GM18498 (cell line): Measurements from ENCODE around the gene SLC2A4.
"Not testable (repeated sequence)": the region's sequence is repeated elsewhere in the genome, so short reads cannot be mapped to it uniquely, and the experiment has no call there.

Source experiments
- ATAC-seq: cut with Tn5 transposase; IDR thresholded peaks from one replicate; pipeline ENCODE4 v1.9.1; 2021; ENCODE audit warnings: mild to moderate bottlenecking, moderate library complexity; ENCODE audit not compliant: unreplicated experiment

Gene SLC2A4

GRCh38 chr17:7281074-7281952, at the start of gene SLC2A4:
TSS of gene SLC2A4 (plus strand) at chr17:7281718. CDS start at chr17:7281935, 217 bp downstream.
- ATAC-seq: peak; percentile 46

DNA sequence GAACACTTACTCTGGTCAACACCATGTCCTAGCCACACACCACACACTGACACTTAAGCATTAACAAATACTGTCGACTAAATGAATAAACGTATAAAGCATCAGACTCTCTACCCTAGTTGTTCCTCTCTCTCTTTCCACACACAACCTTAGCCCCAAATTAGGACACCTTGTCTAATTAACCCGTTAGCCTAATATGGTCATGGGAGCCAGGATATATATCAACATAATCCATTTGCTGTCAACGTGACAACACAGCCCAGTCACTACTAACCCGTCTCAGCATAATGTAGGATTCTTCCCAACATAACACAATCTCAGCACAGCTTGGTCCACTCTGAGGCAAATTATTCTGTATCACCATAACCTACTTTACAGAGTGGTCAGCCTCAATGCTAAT, 49.4 kb upstream of the SLC2A4 start:
- no peak for ATAC-seq

DNA sequence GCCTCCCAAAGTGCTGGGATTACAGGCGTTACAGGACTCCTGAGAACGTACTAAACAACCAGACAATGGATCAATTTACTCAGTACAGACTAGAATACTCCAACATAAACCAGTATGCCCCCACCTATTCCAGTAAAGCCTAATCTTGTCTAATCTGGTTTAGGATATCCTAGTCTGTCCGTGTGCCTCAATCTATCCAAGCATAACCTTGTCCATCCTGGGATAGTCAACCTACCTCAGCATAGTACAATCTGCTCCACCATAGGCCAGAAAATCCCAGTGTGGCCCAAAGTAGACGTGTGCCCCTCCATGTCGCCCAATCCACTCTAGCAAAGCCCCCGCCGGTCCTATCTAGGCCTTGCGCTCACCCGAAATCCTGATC, 47.8 kb upstream of the SLC2A4 start:
- ATAC-seq: no peak

GRCh38 chr17:7234083-7234951, 47.2 kb upstream of the SLC2A4 start, which contains the start of gene DVL2:
TSS of gene DVL2 (minus strand) at chr17:7234517. CDS start at chr17:7234262, 255 bp downstream.
- peak; percentile 62 for ATAC-seq

DNA sequence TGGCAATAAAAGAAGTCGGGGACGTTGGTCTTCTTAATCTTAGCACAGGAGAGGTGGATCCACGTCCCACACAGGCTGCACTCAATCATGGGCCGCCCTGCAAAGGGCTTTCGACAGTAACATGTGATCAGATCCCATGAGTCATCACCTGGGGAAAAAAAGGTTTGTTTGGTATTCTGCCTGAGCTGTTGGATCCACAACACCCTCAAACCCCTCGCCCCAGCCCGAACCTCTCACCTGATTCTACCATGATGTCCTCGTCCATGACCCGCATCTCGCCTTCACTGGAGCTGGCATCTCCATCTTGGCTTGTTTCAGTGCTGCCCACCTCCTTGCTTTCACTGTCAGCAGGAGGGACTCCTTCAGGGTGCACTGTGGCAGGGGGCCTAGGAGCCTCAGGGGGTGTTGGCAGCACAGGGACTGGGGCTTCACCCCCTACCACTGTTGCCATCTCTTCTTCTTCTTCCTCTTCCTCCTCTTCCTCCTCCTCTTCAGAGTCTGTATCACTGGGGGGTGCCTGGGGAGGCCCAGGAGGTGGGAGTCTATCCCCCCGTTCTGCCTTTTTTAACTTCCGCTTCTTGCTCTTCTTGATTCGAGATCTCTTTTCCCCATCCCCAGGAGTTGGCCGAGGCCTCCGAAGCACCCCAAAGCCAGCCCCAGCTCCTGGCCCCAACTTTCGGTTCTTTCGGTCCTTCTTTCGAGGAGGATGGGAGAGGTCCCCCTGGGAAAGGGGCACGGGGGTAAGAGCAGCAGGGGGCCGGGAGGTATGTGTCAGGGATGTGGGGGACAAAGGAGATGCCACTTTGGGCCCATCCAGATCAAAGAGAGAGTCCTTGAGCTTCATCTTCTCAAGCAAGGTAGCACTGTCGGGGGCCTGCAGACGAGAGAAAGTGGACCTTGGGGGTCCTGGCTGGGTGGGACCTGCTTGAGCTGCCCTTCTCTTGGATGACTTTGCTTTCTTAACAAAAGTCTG, 45.5 kb upstream of the SLC2A4 start:
- no peak for ATAC-seq

- no peak for ATAC-seq
Measured at GRCh38 chr17:7236808-7237207, 44.7 kb upstream of the SLC2A4 start.

GRCh38 chr17:7237266-7237760, 44.2 kb upstream of the SLC2A4 start:
- ATAC-seq: no peak

DNA sequence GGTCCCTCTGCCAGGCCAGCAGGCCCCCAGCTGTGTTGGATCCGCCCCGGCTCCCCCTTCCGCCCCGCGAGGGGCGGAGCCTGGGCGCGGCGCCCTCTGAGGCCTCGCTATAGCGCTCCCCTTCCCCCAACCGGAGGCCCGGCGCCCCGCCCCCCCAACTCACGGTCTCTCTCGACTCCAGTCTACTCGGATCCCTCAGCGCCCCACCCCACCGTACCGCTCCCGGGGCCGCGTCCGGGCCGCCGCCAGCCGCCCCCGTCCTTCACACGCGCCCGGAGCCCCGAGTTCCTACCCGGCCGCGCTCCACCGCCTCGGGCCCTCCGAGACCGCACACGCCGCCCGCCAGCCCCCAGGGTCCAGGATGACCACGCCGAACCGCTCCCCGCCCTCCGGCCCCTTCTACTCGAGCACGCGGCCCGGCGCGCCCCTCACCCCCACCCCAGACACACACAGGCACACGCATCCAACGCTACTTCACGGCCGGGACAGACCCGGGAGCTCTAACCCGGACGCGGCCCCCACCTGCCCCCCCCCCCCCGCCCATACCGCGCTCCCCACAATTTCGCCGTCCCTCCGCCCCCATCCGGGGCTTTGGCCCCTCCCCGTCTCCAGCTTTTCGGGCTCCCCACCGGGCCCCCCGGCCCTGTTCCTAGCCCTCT, 43.6 kb upstream of the SLC2A4 start:
- no peak for ATAC-seq

GRCh38 chr17:7238420-7239090, 43.0 kb upstream of the SLC2A4 start:
- no peak for ATAC-seq

GRCh38 chr17:7239091-7240027, 42.2 kb upstream of the SLC2A4 start, which contains the start of gene PHF23:
TSS of gene PHF23 (minus strand) at chr17:7239457. CDS start at chr17:7239279, 178 bp downstream.
- peak; percentile 53 for ATAC-seq

DNA sequence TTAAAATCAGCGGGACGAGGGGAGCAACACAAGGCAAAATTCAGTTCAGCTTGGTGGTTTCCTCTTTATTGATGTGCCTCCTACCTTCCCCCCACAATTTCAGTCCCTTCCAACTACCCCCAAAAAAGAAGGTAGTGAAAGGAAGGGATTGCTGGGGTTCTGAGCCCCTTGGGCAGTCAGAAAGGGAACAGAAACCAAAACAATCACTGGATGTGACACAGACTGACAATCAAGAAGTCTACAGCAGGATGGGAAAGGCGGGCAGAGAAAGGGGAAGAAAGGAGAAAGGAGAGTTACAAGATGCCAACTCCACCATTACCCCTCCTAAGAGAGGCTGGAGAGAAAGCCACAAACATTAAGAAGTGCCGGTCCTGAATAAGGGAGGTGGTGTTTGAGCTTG, 41.1 kb upstream of the SLC2A4 start:
- no peak for ATAC-seq

DNA sequence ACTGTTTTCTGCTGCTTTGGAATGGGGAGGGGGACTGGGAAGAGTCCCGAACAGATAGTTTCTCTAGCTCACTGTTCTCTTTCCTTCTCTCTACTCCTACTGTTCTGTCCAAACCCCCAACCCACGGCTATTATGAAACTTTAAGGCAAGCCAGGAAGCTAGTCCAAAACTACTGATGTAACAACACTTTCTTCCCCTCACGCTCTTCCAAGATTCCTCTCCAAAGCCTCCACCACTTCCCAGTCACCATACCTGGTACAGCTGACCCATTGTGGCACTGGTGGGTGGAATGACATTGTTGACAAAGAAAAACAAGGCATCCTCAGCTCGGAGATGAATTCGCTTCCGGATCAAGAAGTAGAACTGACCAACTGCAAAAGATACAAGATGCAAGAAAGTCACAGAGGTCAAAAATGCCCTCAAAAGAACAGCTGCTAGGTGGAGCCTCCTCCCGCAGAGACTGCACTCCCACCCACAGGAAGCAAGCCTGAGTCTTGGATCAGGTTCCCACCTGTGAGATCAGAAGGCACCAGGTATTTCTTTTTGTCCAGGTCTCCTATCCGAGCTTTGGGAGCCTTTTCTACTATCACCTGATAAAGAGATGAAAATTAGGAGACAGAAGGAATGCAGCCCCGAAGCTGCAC, 40.3 kb upstream of the SLC2A4 start:
- no peak for ATAC-seq

DNA sequence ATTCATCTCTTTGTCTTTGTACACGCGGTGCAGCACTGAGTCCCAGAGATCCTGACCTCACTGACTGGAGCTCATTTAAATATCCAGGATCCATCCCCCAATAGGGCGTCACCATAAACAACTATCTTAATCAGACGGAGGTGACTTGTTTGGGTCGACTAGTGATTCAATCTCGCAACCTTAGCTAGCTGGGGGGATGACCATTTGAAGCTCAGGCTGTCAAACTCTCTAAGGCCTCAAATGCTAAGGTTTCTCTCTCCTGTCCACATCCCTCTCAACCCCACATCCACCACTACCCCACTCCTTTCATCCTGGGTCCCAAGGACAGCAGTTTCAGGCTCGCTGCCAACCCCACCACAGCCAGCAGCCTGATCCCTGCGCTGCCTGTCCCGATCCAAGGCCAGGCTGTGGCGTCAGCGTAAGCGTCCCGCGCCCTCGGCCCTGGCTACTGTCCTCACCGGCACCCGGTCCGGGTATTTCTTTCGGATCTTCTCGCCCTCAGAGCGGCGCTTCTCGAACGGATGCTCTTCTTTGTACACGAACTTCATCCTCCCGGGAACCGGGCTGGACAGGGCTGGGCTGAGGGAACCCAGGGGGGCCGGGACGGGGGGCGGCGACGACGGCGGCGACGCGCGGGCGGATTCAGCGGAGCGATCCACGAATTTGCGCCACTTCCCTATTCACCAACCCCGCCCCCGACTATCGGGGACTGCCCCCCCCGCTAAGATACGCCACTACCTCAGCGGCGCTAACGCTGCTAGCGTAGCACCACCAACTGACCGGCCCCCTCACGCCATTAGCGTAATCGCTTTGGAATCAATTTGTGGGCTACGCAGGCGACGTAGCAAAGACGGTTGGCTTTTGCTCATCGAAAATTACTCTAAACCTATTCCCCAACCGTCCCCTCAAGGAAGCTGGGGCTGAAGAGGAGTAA, 39.5 kb upstream of the SLC2A4 start, which contains the start of gene GABARAP:
Gene GABARAP, minus strand, starts transcription at position 667 of the 934 bp plus-strand sequence. Its CDS starts 119 bp downstream, at position 548.
- peak; percentile 38 for ATAC-seq

DNA sequence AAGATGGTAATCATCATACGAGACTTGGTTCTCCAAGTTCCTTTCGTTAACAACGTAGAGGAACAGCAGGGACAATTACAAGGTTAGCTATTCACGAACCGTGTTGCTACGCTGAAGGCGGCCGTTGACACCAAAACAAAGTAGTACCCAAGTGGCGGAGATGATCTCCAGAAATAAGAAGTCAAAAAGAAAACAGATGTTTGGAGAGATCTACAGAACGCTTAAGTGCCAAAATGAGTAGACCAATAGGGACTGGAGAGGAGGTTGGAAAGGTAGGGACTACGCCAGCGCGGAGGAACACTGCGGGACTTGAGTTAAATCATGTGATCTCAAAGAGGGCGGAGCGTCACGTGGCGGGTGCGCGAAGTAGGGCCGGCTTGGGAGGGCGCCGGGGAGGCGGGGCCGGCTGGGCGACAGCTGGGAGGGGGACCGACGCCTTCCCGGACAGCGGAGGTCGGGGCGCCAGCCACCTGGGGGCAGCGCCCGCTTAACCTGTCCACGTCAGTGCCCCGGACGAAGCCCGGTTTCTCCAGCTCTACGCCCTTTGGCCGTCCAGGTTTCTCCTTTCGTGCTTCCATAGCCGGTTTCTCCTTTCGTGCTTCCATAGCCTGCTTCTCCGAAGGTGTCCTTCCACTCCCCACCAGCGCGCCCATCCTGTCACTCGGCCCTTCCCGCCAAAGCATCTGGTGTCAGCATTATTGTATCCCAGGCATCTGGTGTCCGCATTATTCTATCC, 38.6 kb upstream of the SLC2A4 start:
- peak; percentile 50 for ATAC-seq

GRCh38 chr17:7243453-7243729, 38.1 kb upstream of the SLC2A4 start:
- no peak for ATAC-seq

- not testable (repeated sequence) for ATAC-seq
Measured at GRCh38 chr17:7243838-7244237, 37.7 kb upstream of the SLC2A4 start.
